Measurements from ENCODE around the gene SLC24A1. TPM values are rescaled to one million over a fixed set of nuclear protein-coding genes. Genes with fewer than 3 reads are reported as not detected.

The SLC24A1 gene
- total RNA-seq, 4 donors from 2014 or later, result 2.0 to 12.3 (median 8.8) TPM

DNA sequence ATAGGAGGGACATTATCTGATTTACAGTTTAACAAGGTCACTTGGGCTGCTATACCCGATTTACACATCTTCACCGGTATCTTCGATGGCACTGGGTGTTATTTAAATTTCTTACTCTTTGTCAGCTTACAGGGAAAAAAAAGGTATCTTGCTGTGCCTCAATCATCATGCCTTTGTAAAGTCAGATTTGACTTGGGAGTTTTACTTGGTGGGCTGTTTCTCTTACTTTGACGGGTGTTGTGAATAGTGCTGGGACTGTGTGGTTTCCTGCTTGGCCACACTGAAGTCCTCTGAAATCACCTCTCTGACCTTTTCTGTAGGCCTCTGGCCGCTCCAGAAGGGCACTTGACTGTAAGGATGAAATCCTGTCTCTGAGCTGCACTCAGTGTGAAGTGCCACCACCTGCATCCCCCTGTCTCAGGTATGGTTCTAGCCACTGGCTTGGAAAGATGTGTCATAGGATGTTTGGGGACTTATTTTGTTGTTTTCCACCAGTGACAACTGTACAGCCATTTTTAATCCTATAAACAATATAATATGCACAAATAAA is 3.1 kb upstream of the SLC24A1 start:
- Histone ChIP-seq H3K27ac (no peak overlapping the region), H3K27me3 (no peaks in the 10 kb centered on the region), H3K4me3 (no peak overlapping the region), H3K4me1 (no peaks in the 10 kb centered on the region), H3K36me3 (no peaks in the 10 kb centered on the region), H3K9me3 (no peaks in the 10 kb centered on the region)
- intact Hi-C loops (cut with DNase I; ENCODE audit: low total_unique reads), result no loop called here
- TF ChIP-seq CTCF (IDR thresholded peaks at IDR 0.05), result no peak
- TF ChIP-seq POLR2A (IDR thresholded peaks at IDR 0.05), result no peak
- DNase-seq, result no peak

DNA sequence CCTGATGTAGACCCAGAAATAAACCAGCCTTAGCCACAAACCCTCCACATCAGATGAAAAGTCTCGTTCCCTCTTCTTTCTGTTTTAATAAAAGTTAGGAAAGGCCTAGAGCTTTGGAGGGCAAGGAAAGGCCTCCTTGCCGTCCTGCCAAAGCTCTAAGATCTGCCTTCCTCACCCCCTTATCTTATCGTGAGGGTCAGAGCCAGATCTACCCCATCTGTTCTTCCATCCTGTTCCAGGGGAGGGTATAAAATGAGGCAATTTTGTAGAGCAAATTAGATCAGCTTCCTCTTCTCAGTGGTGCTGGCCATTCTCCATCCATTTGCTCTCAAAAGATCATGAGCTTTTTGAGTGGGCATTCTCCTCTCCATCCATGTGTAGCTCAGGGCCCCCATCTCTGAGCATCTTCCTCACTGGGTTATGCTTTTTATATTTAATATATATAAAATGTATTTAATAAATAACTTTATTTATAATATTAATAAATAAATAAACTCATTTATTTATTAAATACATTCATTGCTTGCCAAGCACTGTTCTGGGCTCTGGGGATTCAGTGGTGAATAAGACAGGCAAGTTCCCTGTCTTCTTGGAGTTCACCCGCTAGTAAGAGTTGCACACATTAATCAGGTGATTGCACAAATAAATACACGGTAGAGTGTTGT is 2.0 kb upstream of the SLC24A1 start:
- Histone ChIP-seq H3K9me3 (no peaks in the 10 kb centered on the region), H3K27me3 (no peaks in the 10 kb centered on the region), H3K27ac (no peak overlapping the region), H3K4me1 (no peaks in the 10 kb centered on the region), H3K4me3 (no peak overlapping the region), H3K36me3 (no peaks in the 10 kb centered on the region)
- no peak for TF ChIP-seq POLR2A (IDR thresholded peaks at IDR 0.05)
- TF ChIP-seq CTCF (IDR thresholded peaks at IDR 0.05), result no peak
- no peak for DNase-seq
- intact Hi-C loops (cut with DNase I; ENCODE audit: low total_unique reads), result no loop called here

DNA sequence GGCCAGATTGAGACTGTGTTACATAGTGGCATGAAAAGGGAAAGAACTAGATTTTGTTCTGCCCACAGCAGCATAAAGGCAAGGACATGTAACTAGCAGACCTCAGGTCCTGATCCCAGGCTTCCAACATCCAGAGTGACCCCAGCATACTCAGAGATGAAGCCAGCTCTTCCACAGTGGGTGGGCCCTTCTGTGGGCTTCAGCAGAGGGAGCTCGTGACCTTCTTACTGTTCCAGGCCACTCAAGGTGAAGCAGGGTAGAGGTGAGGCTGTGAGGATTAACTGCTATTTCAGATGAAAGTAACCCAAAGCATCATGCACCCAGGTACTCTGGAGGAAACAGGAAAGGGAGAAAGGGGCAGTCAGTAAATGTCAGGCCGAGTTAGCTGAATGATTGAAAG is 905 bp upstream of the SLC24A1 start:
- DNase-seq, result no peak
- Histone ChIP-seq H3K9me3 (no peaks in the 10 kb centered on the region), H3K27ac (no peak overlapping the region), H3K27me3 (no peaks in the 10 kb centered on the region), H3K4me1 (no peaks in the 10 kb centered on the region), H3K36me3 (no peaks in the 10 kb centered on the region), H3K4me3 (no peak overlapping the region)
- TF ChIP-seq POLR2A (IDR thresholded peaks at IDR 0.05), result no peak
- TF ChIP-seq CTCF (IDR thresholded peaks at IDR 0.05), result no peak
- intact Hi-C loops (cut with DNase I; ENCODE audit: low total_unique reads), result no loop called here

DNA sequence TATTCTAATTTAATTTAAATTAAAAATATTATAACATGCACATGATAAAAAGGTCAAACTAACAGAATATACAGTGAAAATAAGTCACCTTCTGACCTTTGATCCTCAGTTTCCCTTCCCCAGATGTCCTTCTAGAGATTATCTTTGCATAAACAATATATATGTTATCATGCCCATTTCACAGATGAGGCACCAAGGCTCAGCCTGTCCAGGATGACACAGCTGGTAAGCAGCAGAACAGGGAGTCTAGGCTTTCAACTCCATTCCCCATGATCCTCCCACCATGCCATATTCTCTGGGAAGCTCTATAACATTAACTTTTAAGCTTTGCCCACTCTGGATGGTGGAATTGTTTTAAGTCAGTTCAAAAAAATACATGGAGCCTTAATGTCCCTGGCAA is 1.4 kb downstream of the SLC24A1 start:
- no peak for TF ChIP-seq POLR2A (IDR thresholded peaks at IDR 0.05)
- no peak for TF ChIP-seq CTCF (IDR thresholded peaks at IDR 0.05)
- no peak for DNase-seq
- intact Hi-C loops (cut with DNase I; ENCODE audit: low total_unique reads), result no loop called here
- no peaks in the 10 kb centered on the region for H3K4me1 ChIP-seq
- no peak overlapping the region for H3K27ac ChIP-seq
- no peaks in the 10 kb centered on the region for H3K27me3 ChIP-seq
- H3K9me3 ChIP-seq, result no peaks in the 10 kb centered on the region
- H3K36me3 ChIP-seq, result no peaks in the 10 kb centered on the region
- H3K4me3 ChIP-seq, result no peak overlapping the region

DNA sequence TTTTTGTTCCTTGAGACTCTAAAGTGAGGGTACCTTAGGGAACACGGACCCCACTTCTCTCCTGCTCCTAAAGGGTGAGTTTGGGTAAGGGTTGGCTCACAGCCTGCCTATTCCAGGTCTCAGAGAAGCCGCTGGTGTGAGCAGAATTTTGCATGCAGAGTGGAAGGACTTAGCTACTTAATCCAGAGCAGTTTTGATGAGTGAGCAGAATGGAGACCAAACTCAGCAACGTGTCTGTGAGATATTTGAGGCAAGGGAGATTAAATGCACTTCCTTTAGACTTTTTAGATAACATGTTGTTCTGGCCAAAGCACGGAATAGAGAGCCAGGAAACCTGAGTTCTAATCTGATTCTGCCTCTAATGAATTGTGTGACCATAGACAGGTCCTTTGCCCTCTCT is 5.1 kb downstream of the SLC24A1 start:
- TF ChIP-seq CTCF (IDR thresholded peaks at IDR 0.05) (no peak), POLR2A (IDR thresholded peaks at IDR 0.05) (no peak)
- H3K27me3 ChIP-seq, result no peaks in the 10 kb centered on the region
- intact Hi-C loops (cut with DNase I; ENCODE audit: low total_unique reads), result no loop called here

More for the DNA sequence above, 5.1 kb downstream of the SLC24A1 start:
- Histone ChIP-seq H3K9me3 (no peaks in the 10 kb centered on the region), H3K27ac (no peak overlapping the region), H3K4me3 (no peak overlapping the region), H3K36me3 (no peaks in the 10 kb centered on the region), H3K4me1 (no peaks in the 10 kb centered on the region)
- no peak for DNase-seq
